CD4-positive, alpha-beta T cell treated with Interleukin-6 at 100 ng/mL for 8 hours (primary cell): ENCODE data around the gene DNAH5.

Source experiments
- DNase-seq: peaks from one replicate; pipeline ENCODE4 v3.0.0-alpha.2; 2020; ENCODE audit warnings: mixed read lengths, low spot score

The DNAH5 gene

DNA sequence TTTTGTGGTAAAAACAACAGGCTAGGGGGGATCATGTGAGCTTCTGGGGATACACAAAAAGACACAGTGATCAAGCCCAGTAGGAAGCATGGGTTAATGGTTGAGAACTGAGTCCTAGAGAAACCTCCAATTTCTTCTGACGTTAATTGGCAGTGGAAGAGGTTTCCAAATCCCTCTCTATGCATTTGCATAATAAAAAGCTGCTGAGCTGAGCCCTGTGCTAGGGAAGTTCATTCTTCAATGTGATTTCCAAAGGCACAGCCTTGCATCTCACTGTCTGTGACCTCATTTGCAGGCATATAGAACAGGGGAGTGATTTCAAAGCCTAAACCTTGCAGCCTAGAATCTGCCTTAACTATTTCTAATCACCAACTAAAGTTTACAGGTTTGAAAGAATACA lies 812 bp downstream of the DNAH5 start:
- DNase-seq = no peak

GRCh38 chr5:13941468-13941867 lies 3.0 kb downstream of the DNAH5 start:
- DNase-seq = no peak

- DNase-seq = no peak
These were observed 4.8 kb downstream of the DNAH5 start for GRCh38 chr5:13939638-13940037.

DNA sequence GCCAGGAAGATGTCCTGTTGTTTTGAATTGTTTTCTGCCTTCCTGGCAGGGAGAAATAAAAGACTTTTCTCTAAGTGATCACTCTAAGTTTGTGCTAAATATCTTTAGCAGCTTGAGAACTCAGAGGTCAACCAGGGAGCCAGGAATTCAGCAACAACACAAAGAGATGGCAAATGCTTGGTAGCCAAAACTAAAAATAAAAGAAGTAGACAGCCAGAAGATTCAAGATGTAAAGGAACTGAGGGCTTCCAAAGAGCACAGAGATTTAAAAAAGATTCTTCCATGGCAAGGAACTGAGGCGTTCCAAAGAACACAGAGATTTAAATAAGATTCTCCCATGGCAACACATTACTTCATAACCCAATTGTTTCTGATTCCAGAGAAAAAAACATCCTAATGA lies 9.6 kb downstream of the DNAH5 start:
- DNase-seq = no peak

GRCh38 chr5:13934125-13934524 lies 10.4 kb downstream of the DNAH5 start:
- no peak for DNase-seq

- DNase-seq = no peak
These were observed 11.9 kb downstream of the DNAH5 start for GRCh38 chr5:13932561-13932960.

DNA sequence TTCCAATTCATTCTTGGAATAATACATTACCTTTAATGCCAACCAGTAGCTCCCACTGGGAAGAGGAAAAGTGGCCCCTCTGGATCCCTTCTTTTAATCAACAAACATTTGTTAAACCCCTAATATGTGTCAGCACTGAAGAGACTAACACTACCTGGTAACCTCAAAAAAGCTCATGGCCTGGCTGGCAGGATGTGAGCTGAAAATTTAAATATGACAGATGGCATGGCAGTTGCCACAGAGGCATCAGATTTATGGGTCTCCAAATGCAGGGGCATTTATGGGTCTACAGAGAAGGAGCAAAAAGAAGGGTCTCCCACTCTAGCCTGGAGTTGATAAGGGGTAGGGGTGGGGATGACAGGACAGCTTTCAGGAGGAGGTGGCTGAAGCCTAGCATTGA lies 12.5 kb downstream of the DNAH5 start:
- DNase-seq = no peak

DNA sequence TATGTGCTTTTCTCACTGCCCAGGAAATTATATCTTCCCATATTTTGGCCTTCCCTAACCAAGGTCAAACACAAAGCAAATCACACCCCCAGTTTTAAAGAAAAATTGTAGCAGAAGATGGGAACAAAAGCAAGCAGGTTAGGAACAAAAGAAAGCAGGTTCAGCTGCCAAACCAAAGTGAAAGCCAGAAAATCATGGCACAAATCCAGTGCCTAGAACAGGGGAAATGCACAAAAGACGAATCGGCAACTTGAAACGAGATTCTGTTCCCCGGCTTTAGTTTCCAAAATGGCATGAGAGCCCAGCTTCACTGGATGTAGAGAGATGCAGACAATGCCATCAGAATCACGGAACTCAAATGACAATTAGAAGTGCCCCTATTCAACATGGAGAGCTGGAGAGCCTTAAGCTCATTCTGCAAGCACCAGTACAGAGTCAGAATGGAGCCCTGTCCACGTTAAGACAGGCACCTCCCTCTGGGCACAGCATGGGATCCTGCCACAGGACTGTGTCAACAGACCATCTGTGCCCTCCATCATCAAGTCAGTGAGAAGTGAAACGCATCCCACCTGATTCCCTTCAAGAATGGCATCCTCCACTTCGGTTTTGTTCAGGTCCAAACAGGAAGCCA lies 13.8 kb downstream of the DNAH5 start:
- DNase-seq = no peak

DNA sequence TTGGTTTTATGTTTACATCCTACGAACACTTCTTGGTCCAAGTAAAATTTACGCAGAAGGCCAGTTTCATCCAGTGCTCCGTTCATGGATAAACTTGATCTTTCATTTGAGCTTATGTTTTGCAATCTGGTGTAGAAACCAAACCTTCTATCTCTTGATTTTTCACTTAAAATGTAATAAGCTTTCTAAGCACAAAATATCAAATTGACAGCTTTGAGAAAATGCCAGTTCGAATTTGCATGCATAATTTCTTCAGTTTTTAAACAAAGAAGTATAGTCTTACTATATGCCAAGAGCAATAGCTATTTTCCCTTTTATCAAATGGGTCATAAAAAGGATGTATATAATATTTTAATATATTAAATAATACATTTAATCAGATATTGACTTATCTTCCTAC lies 17.8 kb downstream of the DNAH5 start:
- DNase-seq = no peak

DNA sequence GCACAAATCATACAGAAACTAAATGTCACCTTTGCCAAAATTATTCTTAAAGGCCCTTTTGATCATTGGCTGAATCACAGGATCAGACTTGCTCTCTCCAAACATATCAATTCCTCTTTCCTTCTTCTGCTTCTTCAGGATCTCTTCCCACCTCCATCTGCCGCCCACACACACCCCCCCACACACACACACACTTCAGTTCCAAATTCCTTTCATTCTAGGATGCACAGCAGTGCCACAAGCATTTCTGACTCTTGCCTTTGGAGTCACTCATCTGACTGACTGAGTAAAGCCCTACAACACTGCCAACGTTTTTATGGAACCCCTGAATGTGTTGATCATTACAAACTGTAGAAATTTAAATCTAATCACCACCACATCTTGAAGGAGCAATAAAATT lies 22.9 kb downstream of the DNAH5 start:
- no peak for DNase-seq

GRCh38 chr5:13919786-13920185 lies 24.7 kb downstream of the DNAH5 start:
- DNase-seq = no peak

DNA sequence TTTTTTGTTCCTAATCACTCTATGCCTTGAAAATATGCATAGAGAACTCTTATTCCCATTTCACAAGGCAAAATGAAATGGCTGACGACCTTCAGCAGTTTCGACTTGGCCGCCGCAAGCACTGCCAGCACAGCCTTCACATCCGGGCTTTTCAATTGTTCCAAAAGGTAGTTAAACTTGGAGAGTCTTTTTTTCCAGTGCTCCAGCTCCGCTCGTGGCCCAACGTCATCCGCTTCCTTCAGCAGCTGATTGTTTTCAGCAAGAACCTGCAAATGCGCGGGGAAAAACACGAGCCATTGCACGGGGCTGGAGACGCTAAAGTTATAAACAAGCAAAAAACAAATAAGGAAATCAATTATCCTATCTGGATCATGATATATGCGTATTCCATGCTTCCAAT lies 25.4 kb downstream of the DNAH5 start:
- DNase-seq = no peak

GRCh38 chr5:13917061-13917460 lies 27.4 kb downstream of the DNAH5 start:
- no peak for DNase-seq

DNA sequence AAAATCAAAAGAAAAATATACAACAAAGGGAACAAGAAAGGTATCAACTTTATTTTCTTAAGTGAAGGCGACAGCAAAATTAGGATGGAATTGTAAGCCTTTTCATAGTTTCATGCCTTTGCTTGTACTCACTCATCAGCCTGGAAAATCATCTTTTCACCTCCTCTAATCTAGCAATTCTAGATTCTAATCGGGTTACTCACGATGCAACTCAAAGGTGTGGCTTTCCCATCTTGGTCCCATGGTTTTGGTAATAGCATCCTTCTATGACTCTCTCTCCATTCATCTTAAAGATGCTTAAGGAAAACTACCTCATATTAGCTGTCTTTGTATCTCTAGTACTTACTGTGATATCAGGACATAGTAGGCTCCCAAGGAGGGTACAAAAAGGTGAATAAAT lies 30.5 kb downstream of the DNAH5 start:
- no peak for DNase-seq

DNA sequence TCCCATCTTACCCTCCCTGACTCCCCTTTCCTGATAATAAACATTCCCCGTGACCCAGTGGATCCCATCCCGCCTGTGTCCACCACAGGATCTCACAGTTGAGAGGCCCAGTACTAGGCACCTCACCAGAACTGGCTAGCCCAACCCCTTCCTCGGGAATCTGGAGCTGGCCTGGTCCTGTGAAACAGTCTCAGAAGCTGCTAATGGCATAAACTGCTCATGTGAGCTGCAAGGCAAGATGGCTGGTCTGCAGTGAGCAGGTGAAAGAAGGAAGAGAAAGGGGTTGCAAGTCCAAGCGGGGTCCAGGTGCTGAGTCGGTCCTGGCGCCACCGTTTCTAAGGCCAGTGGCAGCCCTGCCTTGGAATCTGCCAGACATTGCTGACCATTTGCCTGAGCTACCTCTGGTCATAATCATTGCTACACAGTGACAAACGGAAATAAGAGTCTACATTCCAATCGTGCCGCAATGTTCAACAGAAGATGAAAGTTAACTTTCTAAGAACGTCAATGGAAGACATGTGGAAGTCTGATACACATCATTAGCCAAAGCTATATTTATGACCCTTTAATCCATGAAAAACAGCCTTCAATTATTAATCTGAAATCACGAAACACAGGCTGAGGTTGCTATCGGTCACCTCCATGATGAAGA lies 33.7 kb downstream of the DNAH5 start:
- no peak for DNase-seq

DNA sequence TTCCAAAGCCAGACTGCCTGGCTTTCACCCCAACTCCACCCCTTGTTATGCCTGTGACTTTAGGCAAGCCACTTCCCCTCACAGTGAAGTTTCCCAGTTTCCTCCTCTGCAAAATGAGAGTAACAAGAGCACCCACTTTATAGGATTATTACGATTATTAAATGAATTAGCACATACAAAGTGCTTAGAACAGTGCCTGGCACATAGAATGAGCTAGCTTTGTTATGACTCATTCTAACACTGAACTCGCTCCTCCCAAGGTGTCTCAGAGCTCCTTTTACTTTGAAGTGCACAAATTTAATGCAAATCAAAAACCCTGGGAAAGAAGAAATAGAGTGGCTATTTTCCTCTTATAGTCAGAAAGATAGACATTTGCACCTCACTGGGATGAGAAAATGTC lies 34.3 kb downstream of the DNAH5 start:
- DNase-seq = no peak

GRCh38 chr5:13909271-13909670 lies 35.2 kb downstream of the DNAH5 start:
- DNase-seq = no peak

DNA sequence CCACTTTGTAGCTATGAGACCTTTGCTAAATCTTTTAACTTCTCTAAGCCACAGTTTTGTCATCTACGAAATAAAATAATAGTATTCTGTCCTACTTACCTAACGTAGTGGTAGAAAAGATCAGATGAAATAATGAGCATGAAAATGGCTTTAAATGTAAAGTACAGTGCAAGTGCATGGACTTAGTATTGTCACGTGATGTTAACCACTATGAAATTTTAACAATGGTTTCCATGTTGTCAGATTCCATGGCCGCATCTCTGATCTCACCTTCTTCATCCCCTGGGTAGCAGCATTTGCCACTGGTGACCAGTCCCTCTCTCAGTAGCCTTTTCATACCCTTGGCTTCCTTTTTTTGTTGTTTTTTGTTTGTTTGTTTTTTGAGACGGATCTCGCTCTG lies 45.9 kb downstream of the DNAH5 start:
- no peak for DNase-seq

DNA sequence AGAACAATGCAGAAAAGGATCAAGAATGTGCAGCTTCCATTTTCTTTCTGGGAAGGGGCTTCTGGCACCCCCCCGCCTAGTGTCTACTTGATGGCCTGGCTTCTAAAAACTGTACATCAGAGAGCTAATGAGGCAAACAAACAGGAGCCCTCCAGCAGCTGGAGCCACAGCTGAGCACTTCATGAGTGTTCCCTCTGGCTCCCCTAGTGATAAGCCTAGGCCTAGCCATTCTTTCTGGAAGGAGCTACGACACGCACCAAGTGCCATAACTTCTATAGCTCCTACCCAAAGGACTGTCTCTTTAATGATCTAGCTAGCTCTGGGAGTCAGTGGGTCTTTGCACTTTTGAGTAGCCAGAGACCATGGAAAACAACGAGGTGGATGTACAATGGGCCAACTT lies 66.1 kb downstream of the DNAH5 start:
- no peak for DNase-seq

GRCh38 chr5:13866792-13867191 lies 77.7 kb downstream of the DNAH5 start:
- DNase-seq = no peak

DNA sequence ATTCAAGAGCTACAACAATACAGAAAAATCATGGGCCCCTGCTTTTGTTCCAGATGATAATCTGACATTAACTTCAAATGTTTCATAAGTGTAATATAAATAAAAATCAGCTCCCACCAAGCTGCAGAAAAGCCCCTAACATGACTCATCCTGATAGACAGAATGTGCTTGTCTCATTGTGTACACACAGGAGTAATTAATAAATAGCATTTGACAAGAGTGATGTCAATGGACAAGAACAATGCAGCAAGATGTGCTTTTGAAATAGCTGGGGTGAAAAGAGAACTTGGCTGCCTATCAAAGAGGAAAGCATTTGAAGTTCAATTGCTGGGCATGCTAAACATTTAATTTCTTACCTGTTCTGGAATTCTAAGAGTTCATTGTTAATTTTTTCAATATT lies 79.2 kb downstream of the DNAH5 start:
- DNase-seq = no peak

DNA sequence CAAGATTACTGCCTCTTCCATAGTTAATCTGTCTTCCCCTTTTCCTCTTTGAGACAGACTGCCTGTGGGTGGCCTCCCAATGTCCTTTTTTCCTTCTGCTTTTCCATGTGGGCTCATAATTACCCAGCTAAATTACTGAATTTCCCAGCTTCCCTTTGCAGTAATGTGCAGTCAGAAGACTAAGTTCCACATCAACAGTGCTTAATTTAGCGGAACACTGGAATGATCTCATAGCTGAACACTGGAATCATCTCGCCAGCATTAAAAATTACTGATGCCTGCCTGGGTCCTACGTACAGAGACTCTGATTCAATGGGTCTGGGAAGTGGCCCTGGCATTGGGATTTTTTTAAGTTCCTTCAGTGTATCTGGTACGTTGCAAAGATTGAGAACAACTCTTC lies 84.3 kb downstream of the DNAH5 start:
- no peak for DNase-seq

DNA sequence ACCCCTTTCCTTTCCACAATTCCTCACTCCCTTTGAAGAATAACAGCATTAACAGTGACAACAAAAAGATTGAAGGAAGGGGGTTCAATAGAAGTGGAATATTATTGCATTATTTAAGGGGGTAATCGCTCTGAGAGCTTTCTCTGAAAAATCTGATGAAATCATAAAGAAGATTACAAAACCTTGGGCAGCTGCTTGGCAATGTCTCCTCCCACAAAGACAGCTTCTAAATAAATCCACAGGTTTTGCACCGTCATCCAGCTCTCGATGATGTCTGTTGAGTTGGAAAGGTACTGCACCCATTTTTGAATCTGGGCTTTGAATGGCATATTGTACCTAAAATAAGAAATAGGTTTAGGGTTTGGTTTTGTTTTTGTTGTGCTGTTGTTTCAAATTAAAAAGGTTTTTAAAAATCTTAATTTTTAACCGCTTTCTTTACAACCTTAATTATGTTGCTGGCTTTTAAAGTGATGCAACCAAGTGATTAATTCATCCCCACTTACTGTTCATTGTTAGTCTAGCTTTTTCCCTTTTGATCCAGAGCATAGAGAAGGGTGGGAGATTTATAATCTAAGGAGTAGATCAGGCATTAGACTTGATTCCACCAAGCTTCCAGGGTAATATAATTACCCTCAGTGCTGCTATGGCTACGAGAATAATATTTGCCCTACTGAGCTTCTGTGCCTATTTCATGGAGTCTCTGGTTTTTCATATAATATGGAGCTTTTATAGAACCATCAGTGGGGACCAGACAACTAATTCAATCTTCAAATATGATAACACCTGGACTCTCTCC lies 85.0 kb downstream of the DNAH5 start:
- DNase-seq = no peak
